ENCODE data around the gene KRT79.

KRT79 gene

GRCh38 chr12:52832985-52833905, 866 bp downstream of the KRT79 start:
- no peak for FAIRE-seq

GRCh38 chr12:52832451-52832850, 1.7 kb downstream of the KRT79 start:
- no peak for FAIRE-seq

GRCh38 chr12:52831251-52831650, 2.9 kb downstream of the KRT79 start:
- no peak for FAIRE-seq

GRCh38 chr12:52829986-52830770, 3.9 kb downstream of the KRT79 start:
- no peak for FAIRE-seq

- no peak for FAIRE-seq
Observed at GRCh38 chr12:52828591-52829021, 5.5 kb downstream of the KRT79 start.

GRCh38 chr12:52828156-52828555, 6.0 kb downstream of the KRT79 start:
- no peak for FAIRE-seq

GRCh38 chr12:52827499-52828090, 6.5 kb downstream of the KRT79 start:
- no peak for FAIRE-seq

GRCh38 chr12:52826611-52827498, 7.3 kb downstream of the KRT79 start:
- no peak for FAIRE-seq

- FAIRE-seq, result no peak
Observed at GRCh38 chr12:52825961-52826360, 8.2 kb downstream of the KRT79 start.

GRCh38 chr12:52824741-52825410, 9.2 kb downstream of the KRT79 start:
- no peak for FAIRE-seq

GRCh38 chr12:52823761-52824450, 10.2 kb downstream of the KRT79 start:
- no peak for FAIRE-seq

GRCh38 chr12:52822771-52823510, 11.2 kb downstream of the KRT79 start:
- FAIRE-seq, result no peak

GRCh38 chr12:52821826-52822660, 12.1 kb downstream of the KRT79 start:
- FAIRE-seq, result no peak

- FAIRE-seq, result no peak
Observed at GRCh38 chr12:52821071-52821730, 12.9 kb downstream of the KRT79 start.

GRCh38 chr12:52820521-52820920, 13.6 kb downstream of the KRT79 start:
- no peak for FAIRE-seq

GRCh38 chr12:52819731-52820510, 14.2 kb downstream of the KRT79 start:
- no peak for FAIRE-seq

GRCh38 chr12:52818887-52819420, 15.2 kb downstream of the KRT79 start:
- no peak for FAIRE-seq

- FAIRE-seq, result no peak
Observed at GRCh38 chr12:52818388-52818787, 15.7 kb downstream of the KRT79 start.
